Upper lobe of left lung (tissue), 6 donors: ENCODE results near the gene ST8SIA2. TPM values are rescaled to one million over a fixed set of nuclear protein-coding genes. Genes with fewer than 3 reads are reported as not detected.

Experiments
- ATAC-seq, 2 donors: fragments of 200-7000 bp; cut with Tn5 transposase; one replicate each; pipeline ENCODE4 v1.9.1; 2022; ENCODE audit warnings: mild to moderate bottlenecking in 2 of 2, moderate library complexity in 2 of 2; ENCODE audit not compliant: low FRiP score in 2 of 2
- DNase-seq, 2 donors: peaks; one replicate each; pipeline ENCODE4 v3.0.0-alpha.2; 2019 to 2020
- H3K27ac ChIP-seq, 4 donors: fragments of 200-600 bp; sonication (generic); one replicate each; pipeline ENCODE4 v1.5.1; 2016 to 2019
- H3K27me3 ChIP-seq, 4 donors: fragments of 200-600 bp; sonication (generic); one replicate each; pipeline ENCODE4 v1.5.1; 2017 to 2019
- H3K36me3 ChIP-seq, 4 donors: fragments of 200-600 bp; sonication (generic); one replicate each; pipeline ENCODE4 v1.5.1; 2016 to 2019
- H3K4me1 ChIP-seq, 4 donors: fragments of 200-600 bp; sonication (generic); one replicate each; pipeline ENCODE4 v1.5.1; 2018 to 2019
- H3K4me3 ChIP-seq, 4 donors: fragments of 200-600 bp; sonication (generic); one replicate each; pipeline ENCODE4 v1.5.1; 2017 to 2019; ENCODE audit warnings: mild to moderate bottlenecking in 2 of 4, moderate library complexity in 1 of 4
- H3K9me3 ChIP-seq, 4 donors: fragments of 200-600 bp; sonication (generic); one replicate each; pipeline ENCODE4 v1.5.1; 2018 to 2019
- CTCF ChIP-seq, 6 experiments: fragments of 450-650 bp in 4 of 6; fragments of 200-600 bp in 2 of 6; sonication (generic) in 2 of 6; IDR thresholded peaks; one replicate each; pipeline ENCODE4 v1.5.1; 2016 to 2019; ENCODE audit warnings: antibody characterized with exemption in 6 of 6
- EP300 ChIP-seq, 4 donors: sonication (generic); formaldehyde crosslinking; IDR thresholded peaks; one replicate each; pipeline ENCODE4 v1.5.1; 2017; ENCODE audit warnings: antibody characterized with exemption in 4 of 4, control low read depth in 2 of 4
- POLR2A ChIP-seq, 4 donors: fragments of 450-650 bp; IDR thresholded peaks; one replicate each; pipeline ENCODE4 v1.5.1; 2016 to 2017; ENCODE audit warnings: antibody characterized with exemption in 4 of 4, mild to moderate bottlenecking in 2 of 4
- POLR2AphosphoS5 ChIP-seq, 2 donors: sonication (generic); formaldehyde crosslinking; IDR thresholded peaks; one replicate each; pipeline ENCODE4 v1.5.1; 2017; ENCODE audit warnings: antibody characterized with exemption in 2 of 2
- WGBS, 2 donors: methylation state at CpG; one replicate each; pipeline ENCODE4 v1.1.5; 2017 to 2018; 5-methylcytosine and 5-hydroxymethylcytosine counted together
- total RNA-seq, 6 donors: library from RNA; depleted of rRNA in 4 of 6; stranded (reverse); fragments of >200 nt in 4 of 6; gene quantifications; one replicate each; pipeline versions ENCODE4 v1.1.0 to v1.2.1, GENCODE V29; 2016 to 2021
- donor health status: DM: no; HTN: no; CAD: no; lungs with moderate emphysema.
- donor health status: DM: no; HTN: yes; CAD: no; lungs with severe emphysema.

Gene ST8SIA2
- total RNA-seq, 6 donors from 2014 or later, result 0.03 TPM; not detected in 5

GRCh38 chr15:92361321-92362000 is 32.2 kb upstream of the ST8SIA2 start:
- DNase-seq (no peak), ATAC-seq (no peak)
- Histone ChIP-seq H3K9me3 (no peaks in the 10 kb centered on the region), H3K4me3 (no peak overlapping the region), H3K36me3 (no peaks in the 10 kb centered on the region), H3K27me3 (no peaks in the 10 kb centered on the region), H3K4me1 (no peaks in the 10 kb centered on the region), H3K27ac (no peak overlapping the region)
- TF ChIP-seq POLR2AphosphoS5 (IDR thresholded peaks at IDR 0.05), result no peak
- TF ChIP-seq POLR2A (IDR thresholded peaks at IDR 0.05), result no peak
- TF ChIP-seq EP300 (IDR thresholded peaks at IDR 0.05), result no peak
- no peak for TF ChIP-seq CTCF (IDR thresholded peaks at IDR 0.05)
- 68% methylated on average over 10 of the region's 10 CpGs for WGBS, 2 donors

GRCh38 chr15:92362001-92362350 is 31.7 kb upstream of the ST8SIA2 start:
- no peak for TF ChIP-seq POLR2AphosphoS5 (IDR thresholded peaks at IDR 0.05)
- no peak for TF ChIP-seq POLR2A (IDR thresholded peaks at IDR 0.05)
- no peak for TF ChIP-seq EP300 (IDR thresholded peaks at IDR 0.05)
- TF ChIP-seq CTCF (IDR thresholded peaks at IDR 0.05), result no peak
- H3K27ac ChIP-seq, result no peak overlapping the region
- DNase-seq (no peak), ATAC-seq (no peak)
- no peaks in the 10 kb centered on the region for H3K9me3 ChIP-seq
- WGBS, 2 donors, result 70 to 86% methylated on average over 3 of the region's 3 CpGs
- H3K36me3 ChIP-seq, result no peaks in the 10 kb centered on the region
- no peak overlapping the region for H3K4me3 ChIP-seq
- H3K4me1 ChIP-seq, result no peaks in the 10 kb centered on the region
- no peaks in the 10 kb centered on the region for H3K27me3 ChIP-seq

GRCh38 chr15:92365084-92365483 is 28.6 kb upstream of the ST8SIA2 start:
- TF ChIP-seq POLR2AphosphoS5 (IDR thresholded peaks at IDR 0.05), result no peak
- Histone ChIP-seq H3K9me3 (no peaks in the 10 kb centered on the region), H3K4me1 (no peaks in the 10 kb centered on the region), H3K27ac (no peak overlapping the region), H3K36me3 (no peaks in the 10 kb centered on the region), H3K27me3 (no peaks in the 10 kb centered on the region), H3K4me3 (no peak overlapping the region)
- DNase-seq (peak in 1 of 2 donors; percentile 22), ATAC-seq (peak in 1 of 2 donors; percentile 69)
- 48 to 56% methylated on average over 6 of the region's 6 CpGs for WGBS, 2 donors

GRCh38 chr15:92365906-92366305 is 27.8 kb upstream of the ST8SIA2 start:
- no peak for DNase-seq
- H3K36me3 ChIP-seq, result no peaks in the 10 kb centered on the region
- H3K4me3 ChIP-seq, result no peak overlapping the region
- no peaks in the 10 kb centered on the region for H3K4me1 ChIP-seq
- peak in 1 of 2 donors; percentile 15 for ATAC-seq
- no peaks in the 10 kb centered on the region for H3K27me3 ChIP-seq
- H3K27ac ChIP-seq, result no peak overlapping the region
- TF ChIP-seq EP300 (IDR thresholded peaks at IDR 0.05) (no peak), POLR2A (IDR thresholded peaks at IDR 0.05) (no peak), POLR2AphosphoS5 (IDR thresholded peaks at IDR 0.05) (no peak), CTCF (IDR thresholded peaks at IDR 0.05) (no peak)
- H3K9me3 ChIP-seq, result no peaks in the 10 kb centered on the region
- WGBS, 2 donors, result 66 to 88% methylated on average over 3 of the region's 3 CpGs

- no peak overlapping the region for H3K4me3 ChIP-seq
- no peak for DNase-seq
- 83 to 93% methylated on average over 5 of the region's 5 CpGs for WGBS, 2 donors
- no peak overlapping the region for H3K27ac ChIP-seq
- ATAC-seq, result peak in 1 of 2 donors; percentile 34
- TF ChIP-seq EP300 (IDR thresholded peaks at IDR 0.05) (no peak), CTCF (IDR thresholded peaks at IDR 0.05) (no peak), POLR2A (IDR thresholded peaks at IDR 0.05) (no peak), POLR2AphosphoS5 (IDR thresholded peaks at IDR 0.05) (no peak)
- no peaks in the 10 kb centered on the region for H3K36me3 ChIP-seq
- no peaks in the 10 kb centered on the region for H3K4me1 ChIP-seq
- H3K27me3 ChIP-seq, result no peaks in the 10 kb centered on the region
- no peaks in the 10 kb centered on the region for H3K9me3 ChIP-seq
Measured at GRCh38 chr15:92366381-92366780, 27.3 kb upstream of the ST8SIA2 start.
